ENCODE data around the gene BCAP29. TPM values are rescaled to one million over a fixed set of nuclear protein-coding genes. Genes with fewer than 3 reads are reported as not detected.
A peak's percentile ranks its signal among the peaks of the same experiment; 100 is the strongest.

Gene BCAP29
- total and polyA plus RNA-seq, 2 of the 8 experiments (the other 6 are each of a cell fraction or from before 2014, with no cell fraction given), result 6.8 to 18.1 TPM

GRCh38 chr7:107563775-107564552 lies 16.1 kb upstream of the BCAP29 start, which contains the start of the genes COG5 and DUS4L (continued):
- no peak for TF ChIP-seq RXRA (IDR thresholded peaks at IDR 0.05; ENCODE audit: insufficient read depth, low read depth, low read length)
- no peak for TF ChIP-seq HDAC6 (IDR thresholded peaks at IDR 0.05; ENCODE audit: low read depth, low read length)
- TF ChIP-seq POLR2AphosphoS5 (IDR thresholded peaks at IDR 0.05; ENCODE audit: low read depth, low read length), result peak; percentile 97
- no peak for TF ChIP-seq TEAD4 (IDR thresholded peaks at IDR 0.05; ENCODE audit: low read depth, low read length)
- TF ChIP-seq SIX5 (IDR thresholded peaks at IDR 0.05; ENCODE audit: low read depth, low read length), result no peak
- no peak for TF ChIP-seq KDM1A (IDR thresholded peaks at IDR 0.05; ENCODE audit: borderline replicate concordance, low read length)
- no peak for TF ChIP-seq USF2 (IDR thresholded peaks at IDR 0.05; ENCODE audit: low read length)
- TF ChIP-seq BACH1 (IDR thresholded peaks at IDR 0.05; ENCODE audit: low read length), result no peak
- TF ChIP-seq GABPA (IDR thresholded peaks at IDR 0.05; ENCODE audit: borderline replicate concordance, insufficient read depth, low read length), result no peak

Measured in H1 (cell line).